ENCODE measurements around the gene KIF19.

Gene KIF19

DNA sequence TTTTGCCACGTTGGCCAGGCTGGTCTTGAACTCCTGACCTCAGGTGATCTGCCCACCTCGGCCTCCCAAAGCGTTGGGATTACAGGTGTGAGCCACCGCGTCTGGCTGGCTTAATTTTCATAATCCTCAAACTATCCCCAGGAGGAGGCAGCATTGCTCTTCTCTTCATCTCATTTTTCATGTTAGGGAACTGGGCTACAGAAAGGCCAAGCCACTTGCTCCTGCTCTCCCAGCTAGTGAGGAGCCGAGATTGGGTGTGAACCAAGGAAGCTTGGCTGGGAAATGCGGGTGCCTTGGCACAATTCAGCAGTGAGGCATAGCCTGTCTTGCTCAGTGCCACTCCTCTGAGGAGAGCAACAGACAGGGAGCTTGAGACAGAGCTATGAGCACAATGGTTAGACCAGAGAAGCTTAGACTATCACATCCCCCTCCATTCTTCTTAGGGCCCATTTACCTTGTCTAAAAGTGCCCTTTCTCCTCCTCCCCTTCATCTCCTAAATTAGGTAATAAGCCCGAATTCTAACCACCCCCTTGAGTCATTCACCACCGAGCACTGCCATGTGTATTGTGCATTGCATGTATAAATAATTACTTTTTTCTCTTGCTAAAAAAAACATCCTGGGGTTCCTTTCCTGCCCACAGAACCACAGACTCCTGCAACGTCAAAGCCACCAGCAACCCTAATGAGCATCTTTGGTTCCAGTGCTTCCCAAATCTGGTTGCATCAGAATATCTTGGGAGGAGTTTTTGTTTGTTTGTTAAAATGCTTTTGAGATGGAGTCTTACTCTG is 20.0 kb upstream of the KIF19 start:
- DNase-seq (ENCODE audit: low spot score) = peak; percentile 63

GRCh38 chr17:74307984-74308773 is 17.8 kb upstream of the KIF19 start:
- no peak for DNase-seq (ENCODE audit: low spot score)

DNA sequence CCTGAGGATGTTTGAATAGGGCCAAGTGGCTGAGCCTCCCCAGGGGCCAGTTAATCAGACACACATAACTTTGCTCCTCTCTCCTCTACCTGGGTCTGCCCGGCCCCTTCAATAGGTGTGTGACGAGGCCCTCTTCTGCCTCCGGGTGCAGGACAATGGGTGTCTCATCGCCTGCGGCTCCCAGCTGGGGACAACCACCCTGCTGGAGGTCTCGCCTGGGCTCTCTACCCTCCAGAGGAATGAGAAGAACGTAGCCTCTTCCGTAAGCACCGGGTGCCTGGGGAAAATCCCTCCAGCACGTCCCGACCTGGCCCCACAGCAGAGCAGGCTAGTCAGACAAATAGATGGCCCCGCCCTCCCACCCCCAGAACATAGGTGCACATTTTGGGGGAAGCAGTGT is 16.1 kb upstream of the KIF19 start:
- no peak for DNase-seq (ENCODE audit: low spot score)

- no peak for DNase-seq (ENCODE audit: low spot score)
Measured at GRCh38 chr17:74314877-74315276, 11.1 kb upstream of the KIF19 start.

- DNase-seq (ENCODE audit: low spot score) = no peak
Measured at GRCh38 chr17:74316220-74316619, 9.8 kb upstream of the KIF19 start.

DNA sequence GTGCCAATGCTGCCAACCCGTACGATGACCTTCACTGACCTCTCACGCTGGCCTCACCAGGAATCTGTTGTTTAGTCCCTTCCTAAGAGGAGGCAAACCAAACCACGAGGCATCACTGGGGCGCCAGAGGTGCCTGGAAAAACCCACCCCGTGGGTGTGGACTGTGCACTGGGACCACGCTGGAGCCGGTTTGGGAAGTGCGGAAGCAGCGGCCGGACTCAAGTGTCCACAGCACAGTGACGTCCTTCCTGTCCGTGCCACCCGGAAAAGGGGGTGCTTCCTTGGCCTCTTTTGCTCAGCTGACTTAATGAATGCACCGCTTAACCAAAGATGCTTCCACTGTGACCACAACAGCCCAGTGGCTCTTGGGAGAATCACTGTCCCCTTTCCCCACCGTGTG is 9.0 kb upstream of the KIF19 start:
- no peak for DNase-seq (ENCODE audit: low spot score)

- DNase-seq (ENCODE audit: low spot score) = no peak
Measured at GRCh38 chr17:74318391-74318790, 7.6 kb upstream of the KIF19 start.

DNA sequence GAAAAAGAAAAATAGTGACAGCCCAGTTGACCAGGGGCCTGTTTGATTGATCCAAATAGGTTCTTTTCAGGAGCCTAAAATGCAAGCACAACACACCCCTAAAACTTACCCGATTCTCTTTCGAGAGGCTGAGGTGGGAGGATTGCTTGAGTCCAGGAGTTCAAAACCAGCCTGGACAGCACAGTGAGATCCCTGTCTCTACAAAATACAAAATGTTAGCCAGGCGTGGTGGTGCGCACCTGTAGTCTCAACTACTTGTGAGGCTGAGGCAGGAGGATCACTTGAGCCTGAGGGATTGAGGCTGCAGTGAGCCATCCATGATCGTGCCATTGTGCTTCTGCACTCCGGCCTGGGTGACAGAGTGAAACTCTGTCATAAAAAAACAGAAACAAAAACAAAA is 1.5 kb upstream of the KIF19 start:
- no peak for DNase-seq (ENCODE audit: low spot score)

- DNase-seq (ENCODE audit: low spot score) = no peak
Measured at GRCh38 chr17:74325376-74325742, 667 bp upstream of the KIF19 start.

- DNase-seq (ENCODE audit: low spot score) = no peak
Measured at GRCh38 chr17:74326506-74326905, 480 bp downstream of the KIF19 start.

DNA sequence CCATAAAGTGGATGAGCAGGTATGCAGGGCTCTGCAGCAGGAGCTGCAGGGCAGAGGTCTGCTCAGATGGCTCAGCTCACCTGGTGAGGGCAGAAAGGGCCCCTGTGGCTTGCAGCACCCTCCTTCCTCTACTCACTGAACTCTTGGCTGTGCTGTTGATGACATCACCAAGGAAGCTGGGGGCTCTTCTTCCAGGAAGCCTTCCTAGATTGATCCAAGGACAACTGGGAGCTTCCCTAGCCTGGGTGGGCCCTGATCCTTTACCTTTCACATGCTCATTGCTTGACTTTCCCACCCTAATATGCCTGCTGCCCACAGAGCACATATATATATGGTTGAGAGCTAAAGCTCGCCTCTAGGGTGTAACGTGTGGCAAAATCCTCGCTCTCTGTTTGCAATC is 2.5 kb downstream of the KIF19 start:
- no peak for DNase-seq (ENCODE audit: low spot score)

GRCh38 chr17:74329378-74329777 is 3.4 kb downstream of the KIF19 start:
- no peak for DNase-seq (ENCODE audit: low spot score)

GRCh38 chr17:74330446-74330845 is 4.4 kb downstream of the KIF19 start:
- DNase-seq (ENCODE audit: low spot score) = peak; percentile 61

- DNase-seq (ENCODE audit: low spot score) = no peak
Measured at GRCh38 chr17:74332017-74332650, 6.1 kb downstream of the KIF19 start.

DNA sequence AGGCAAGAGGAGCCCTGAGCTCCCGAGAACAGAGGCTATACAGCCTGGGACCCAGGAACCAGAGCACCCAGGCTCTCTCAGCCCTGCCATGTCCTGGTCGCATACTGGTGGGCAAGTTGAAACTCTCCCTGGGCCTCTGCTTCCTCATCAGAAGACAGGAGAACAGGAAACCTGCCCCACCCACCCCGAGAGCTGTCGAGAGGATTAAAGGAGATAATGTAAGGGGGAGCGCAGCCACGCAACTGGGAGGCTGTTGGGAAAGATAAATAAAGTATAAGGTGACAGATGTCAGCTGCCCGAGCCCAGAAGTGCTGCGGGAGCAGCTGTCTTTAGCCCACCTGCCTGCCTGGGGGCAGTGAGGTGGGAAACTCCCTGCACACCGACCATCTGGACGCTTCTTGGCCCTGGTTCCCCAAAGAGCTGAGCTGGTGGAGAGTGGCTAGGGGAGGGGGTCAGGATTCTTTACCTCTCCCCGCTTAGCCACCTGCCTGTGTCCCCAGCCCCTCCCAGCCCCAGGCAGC is 6.8 kb downstream of the KIF19 start:
- no peak for DNase-seq (ENCODE audit: low spot score)

DNA sequence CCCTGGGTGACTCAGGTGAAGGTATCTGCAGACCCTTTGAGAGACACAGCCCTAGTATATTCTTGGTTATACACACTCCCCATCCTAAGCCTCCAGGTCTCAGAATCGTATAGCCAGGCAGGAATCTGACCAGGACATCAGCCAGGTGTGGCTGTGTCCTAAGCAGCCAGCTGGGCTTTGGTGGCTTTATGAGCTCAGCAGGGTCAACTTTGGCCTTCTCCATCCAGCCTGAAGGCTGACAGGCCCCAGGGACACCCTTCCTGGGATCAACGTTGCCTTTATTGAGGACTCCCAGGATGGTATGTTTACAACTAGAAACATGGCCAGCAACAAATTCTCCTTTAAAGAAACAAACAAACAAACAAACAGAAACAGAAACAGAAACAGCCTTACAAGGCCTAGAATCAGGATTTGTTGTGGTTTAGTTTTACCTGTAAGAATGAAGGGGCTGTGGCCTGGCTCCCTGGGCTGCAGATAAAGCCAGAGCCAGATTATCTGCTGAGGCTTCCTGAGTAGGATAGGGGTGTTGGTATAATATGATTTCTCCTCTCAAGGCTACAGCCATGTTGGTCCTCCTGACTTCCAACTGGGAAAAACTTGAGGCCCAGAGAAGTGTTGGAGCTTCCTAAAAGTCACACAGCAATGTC is 8.5 kb downstream of the KIF19 start:
- DNase-seq (ENCODE audit: low spot score) = no peak

GRCh38 chr17:74335529-74336062 is 9.6 kb downstream of the KIF19 start:
- no peak for DNase-seq (ENCODE audit: low spot score)

- DNase-seq (ENCODE audit: low spot score) = no peak
Measured at GRCh38 chr17:74336307-74336706, 10.3 kb downstream of the KIF19 start.

DNA sequence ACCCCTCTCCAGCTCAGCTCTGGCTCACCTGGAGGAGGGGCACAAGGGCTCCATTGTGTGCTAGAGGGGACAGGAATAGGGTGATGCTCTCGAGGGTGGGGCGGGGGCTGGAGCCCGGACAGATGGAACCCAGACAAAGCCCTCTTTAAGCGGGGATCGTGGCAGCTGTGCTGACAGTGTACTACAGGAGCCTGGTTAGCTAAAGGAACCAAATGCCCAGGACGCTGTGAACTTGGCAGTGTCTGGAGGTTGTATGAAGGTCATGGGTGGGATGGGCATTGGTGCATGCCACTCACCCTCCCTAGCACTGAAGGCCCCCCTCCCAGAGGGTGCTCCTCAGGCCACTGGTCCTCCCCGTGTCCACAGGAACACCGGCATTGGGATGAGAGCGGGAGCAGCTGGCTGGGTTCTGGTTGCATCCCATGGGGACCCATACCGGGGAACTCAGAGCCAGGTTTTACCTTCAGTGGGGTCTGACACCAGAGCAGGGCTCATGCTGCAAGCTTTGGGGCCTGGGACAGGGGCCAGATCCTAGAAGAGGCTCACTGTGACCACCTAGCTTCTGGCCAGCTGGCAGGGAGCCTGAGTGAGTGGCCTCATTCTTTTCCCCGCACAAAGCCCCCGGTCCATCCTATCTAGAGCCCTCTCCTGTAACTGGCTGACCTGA is 11.9 kb downstream of the KIF19 start:
- DNase-seq (ENCODE audit: low spot score) = peak; percentile 85

- no peak for DNase-seq (ENCODE audit: low spot score)
Measured at GRCh38 chr17:74339537-74340195, 13.6 kb downstream of the KIF19 start.

GRCh38 chr17:74340470-74341023 is 14.5 kb downstream of the KIF19 start:
- DNase-seq (ENCODE audit: low spot score) = peak; percentile 76
